AG04450 (cell line): Measurements from ENCODE around the gene ST7. TPM values are rescaled to one million over a fixed set of nuclear protein-coding genes. Genes with fewer than 3 reads are reported as not detected.

ENCODE experiments used
- CTCF ChIA-PET: fragments of 300-600, 350-600 bp; formaldehyde crosslinking; extraction: SDS; loops from one replicate; lab custom pipeline; 2022; ENCODE audit warnings: antibody characterized with exemption, inconsistent platforms; lab: Charles Lee
- POLR2A ChIA-PET: fragments of 350-600 bp; formaldehyde crosslinking; extraction: SDS; loops from one replicate; lab custom pipeline; 2021; ENCODE audit warnings: antibody characterized with exemption, inconsistent platforms; lab: Yijun Ruan, JAX
- DNase-seq: peaks from one replicate; pipeline ENCODE4 v3.0.0-alpha.2; 2011; ENCODE audit warnings: low read depth, low spot score
- H3K27ac ChIP-seq: one replicate; pipeline ENCODE4 v1.5.1; 2012; ENCODE audit warnings: low read depth, low read length, control low read depth
- H3K27me3 ChIP-seq: one replicate; pipeline ENCODE4 v1.6.0; 2012; ENCODE audit warnings: low read length; ENCODE audit not compliant: control insufficient read depth, insufficient read depth
- H3K4me3 ChIP-seq: 2 replicates; pipeline ENCODE4 v1.5.1; 2011; ENCODE audit warnings: mild to moderate bottlenecking, low read depth, low read length, control low read depth
- H3K9me3 ChIP-seq: 2 replicates; pipeline ENCODE4 v1.5.1; 2012; ENCODE audit warnings: low read length; ENCODE audit not compliant: control insufficient read depth, insufficient read depth
- CTCF ChIP-seq: IDR thresholded peaks from 2 replicates; pipeline ENCODE4 v1.5.1; 2011; ENCODE audit warnings: low read depth, low read length, control low read depth, inconsistent platforms
- polyA plus RNA-seq: library from polyadenylated mRNA; depleted of rRNA; stranded (reverse); fragments of >200 nt; gene quantifications from 2 replicates; pipeline ENCODE4 v1.2.3, GENCODE V29; 2011

ST7 gene
- polyA plus RNA-seq, 1 experiment = 34.5 TPM

- CTCF ChIA-PET = no interaction called here
- Histone ChIP-seq H3K27me3 (no peaks in the 10 kb centered on the region), H3K27ac (no peak overlapping the region), H3K4me3 (no peak overlapping the region), H3K9me3 (no peaks in the 10 kb centered on the region; the same call in 1 of the 2 replicates)
- TF ChIP-seq CTCF = no peak
- DNase-seq = no peak
- POLR2A ChIA-PET = no interaction called here
Observed at GRCh38 chr7:117066668-117067067, 113.4 kb downstream of the ST7 start.

GRCh38 chr7:117067340-117067739 lies 114.0 kb downstream of the ST7 start:
- no peaks in the 10 kb centered on the region for H3K27me3 ChIP-seq
- TF ChIP-seq CTCF = no peak
- ChIA-PET CTCF (no interaction called here), POLR2A (no interaction called here)
- H3K9me3 ChIP-seq = no peaks in the 10 kb centered on the region; the same call in 1 of the 2 replicates
- no peak overlapping the region for H3K4me3 ChIP-seq
- H3K27ac ChIP-seq = no peak overlapping the region
- no peak for DNase-seq

GRCh38 chr7:117068511-117069145 lies 115.3 kb downstream of the ST7 start:
- H3K4me3 ChIP-seq = no peak overlapping the region

GRCh38 chr7:117069379-117069778 lies 116.1 kb downstream of the ST7 start:
- Histone ChIP-seq H3K27ac (no peak overlapping the region), H3K9me3 (no peaks in the 10 kb centered on the region; the same call in 1 of the 2 replicates), H3K27me3 (no peaks in the 10 kb centered on the region), H3K4me3 (no peak overlapping the region)
- POLR2A ChIA-PET = interaction anchor here (1.3 kb wide), 1 partner anchor 13 kb away, joined by 3 read pairs; no protein-coding TSS in a partner anchor
- no peak for DNase-seq
- CTCF ChIA-PET = no interaction called here
- no peak for TF ChIP-seq CTCF

More at GRCh38 chr7:117068511-117069145, 115.3 kb downstream of the ST7 start:
- no peak for TF ChIP-seq CTCF
- DNase-seq = no peak
- ChIA-PET POLR2A (no interaction called here), CTCF (no interaction called here)
- H3K27ac ChIP-seq = no peak overlapping the region
- no peaks in the 10 kb centered on the region for H3K27me3 ChIP-seq
- no peaks in the 10 kb centered on the region; the same call in 1 of the 2 replicates for H3K9me3 ChIP-seq

- no peaks in the 10 kb centered on the region for H3K27me3 ChIP-seq
- no peak overlapping the region for H3K4me3 ChIP-seq
- peaks cover 3% of the 10 kb centered on the region for H3K9me3 ChIP-seq
- no peak overlapping the region for H3K27ac ChIP-seq
- POLR2A ChIA-PET = no interaction called here
- no peak for DNase-seq
- CTCF ChIA-PET = interaction anchor here (1.1 to 1.2 kb wide), 2 partner anchors 10 to 84 kb away, joined by 3 read pairs; no protein-coding TSS in a partner anchor
- no peak for TF ChIP-seq CTCF
Observed at GRCh38 chr7:117071551-117071950, 118.2 kb downstream of the ST7 start.
